ENCODE results near the gene TSPAN18.
"Not testable (repeated sequence)": the region's sequence is repeated elsewhere in the genome, so short reads cannot be mapped to it uniquely, and the experiment has no call there.

The TSPAN18 gene

GRCh38 chr11:44868455-44869421 is 142.0 kb downstream of the TSPAN18 start:
- no peak for DNase-seq (ENCODE audit: low spot score)

- DNase-seq (ENCODE audit: low spot score): no peak
These were observed 143.4 kb downstream of the TSPAN18 start for GRCh38 chr11:44870181-44870580.

GRCh38 chr11:44870615-44871176 is 143.9 kb downstream of the TSPAN18 start:
- no peak for DNase-seq (ENCODE audit: low spot score)

- DNase-seq (ENCODE audit: low spot score): not testable (repeated sequence)
These were observed 144.9 kb downstream of the TSPAN18 start for GRCh38 chr11:44871682-44872081.

GRCh38 chr11:44872556-44872955 is 145.8 kb downstream of the TSPAN18 start:
- no peak for DNase-seq (ENCODE audit: low spot score)

GRCh38 chr11:44873537-44873936 is 146.8 kb downstream of the TSPAN18 start:
- no peak for DNase-seq (ENCODE audit: low spot score)

- no peak for DNase-seq (ENCODE audit: low spot score)
These were observed 147.5 kb downstream of the TSPAN18 start for GRCh38 chr11:44874284-44874683.

- no peak for DNase-seq (ENCODE audit: low spot score)
These were observed 148.3 kb downstream of the TSPAN18 start for GRCh38 chr11:44875037-44875436.

GRCh38 chr11:44876194-44876723 is 149.5 kb downstream of the TSPAN18 start:
- DNase-seq (ENCODE audit: low spot score): no peak

GRCh38 chr11:44876906-44877305 is 150.1 kb downstream of the TSPAN18 start:
- DNase-seq (ENCODE audit: low spot score): no peak

- no peak for DNase-seq (ENCODE audit: low spot score)
These were observed 151.1 kb downstream of the TSPAN18 start for GRCh38 chr11:44877571-44878497.

- no peak for DNase-seq (ENCODE audit: low spot score)
These were observed 151.9 kb downstream of the TSPAN18 start for GRCh38 chr11:44878711-44879110.

- no peak for DNase-seq (ENCODE audit: low spot score)
These were observed 152.7 kb downstream of the TSPAN18 start for GRCh38 chr11:44879432-44879831.

- no peak for DNase-seq (ENCODE audit: low spot score)
These were observed 153.7 kb downstream of the TSPAN18 start for GRCh38 chr11:44880511-44880910.

GRCh38 chr11:44880953-44881352 is 154.2 kb downstream of the TSPAN18 start:
- no peak for DNase-seq (ENCODE audit: low spot score)

GRCh38 chr11:44883277-44883676 is 156.5 kb downstream of the TSPAN18 start:
- DNase-seq (ENCODE audit: low spot score): no peak

- no peak for DNase-seq (ENCODE audit: low spot score)
These were observed 157.3 kb downstream of the TSPAN18 start for GRCh38 chr11:44884056-44884455.

GRCh38 chr11:44885065-44885810 is 158.5 kb downstream of the TSPAN18 start:
- DNase-seq (ENCODE audit: low spot score): no peak

GRCh38 chr11:44885919-44886789 is 159.4 kb downstream of the TSPAN18 start:
- DNase-seq (ENCODE audit: low spot score): no peak

- no peak for DNase-seq (ENCODE audit: low spot score)
These were observed 160.0 kb downstream of the TSPAN18 start for GRCh38 chr11:44886790-44887140.

All from cerebellar cortex (tissue), 1 donor.